GM03348 (cell line): ENCODE results near the gene WWC1.
"Not testable (repeated sequence)": the region's sequence is repeated elsewhere in the genome, so short reads cannot be mapped to it uniquely, and the experiment has no call there.

ENCODE experiments used
- DNase-seq: peaks from one replicate; pipeline ENCODE4 v3.0.0; 2012; ENCODE audit warnings: low spot score

Gene WWC1

DNA sequence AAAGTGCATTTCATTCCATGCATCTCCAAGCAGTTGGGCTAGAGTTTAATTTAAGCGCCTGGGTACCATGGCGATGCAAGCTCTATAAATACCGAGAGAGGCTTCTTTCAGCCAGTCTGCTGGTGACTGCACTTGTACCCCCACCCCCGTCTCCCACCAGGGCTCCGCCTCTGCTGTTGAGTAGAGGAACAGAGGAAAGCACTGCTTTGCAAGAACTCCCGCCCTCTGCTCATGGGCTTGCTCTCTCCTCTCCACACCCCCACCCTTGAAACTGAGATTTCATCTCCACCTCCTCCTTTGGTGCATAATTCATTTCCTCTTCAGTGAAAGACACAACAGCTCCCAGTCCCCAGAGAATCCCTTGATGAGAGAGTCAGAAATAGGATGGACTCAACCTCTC lies 5.1 kb upstream of the WWC1 start:
- no peak for DNase-seq

DNA sequence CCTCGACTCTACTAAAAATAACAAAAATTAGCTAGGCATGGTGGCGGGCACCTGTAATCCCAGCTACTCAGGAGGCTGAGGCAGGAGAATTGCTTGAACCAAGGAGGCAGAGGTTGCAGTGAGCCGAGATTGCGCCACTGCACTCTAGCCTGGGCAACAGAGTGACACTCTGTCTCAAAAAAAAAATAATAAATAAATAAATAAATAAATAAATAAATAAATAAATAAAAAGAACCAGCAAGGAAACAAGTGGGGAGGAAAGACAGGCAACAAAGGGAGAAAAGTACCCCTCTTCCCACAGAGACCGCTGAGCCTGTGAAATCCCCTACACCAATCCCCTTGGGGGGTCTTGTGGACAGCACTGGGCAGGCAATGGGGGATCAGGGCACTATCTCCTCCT lies 4.6 kb upstream of the WWC1 start:
- DNase-seq, result not testable (repeated sequence)

DNA sequence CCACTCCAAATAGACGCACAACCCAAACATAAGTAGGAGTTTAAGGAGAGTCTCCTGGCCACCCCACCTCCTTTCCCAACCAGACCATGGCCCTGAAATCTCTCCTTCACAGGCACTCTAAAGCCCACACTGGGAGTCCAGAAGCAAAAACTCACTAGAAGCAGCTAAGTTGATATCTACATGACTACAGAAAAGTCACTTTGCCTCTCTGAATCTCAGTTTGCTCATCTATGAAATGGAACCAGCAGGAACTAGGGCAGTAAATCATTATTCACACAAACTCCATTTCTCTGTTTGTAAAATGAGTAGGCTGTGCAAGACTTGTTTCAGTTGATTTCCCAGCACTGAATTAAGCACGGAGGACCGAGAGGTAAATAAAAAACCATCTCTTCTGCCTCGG lies 4.1 kb upstream of the WWC1 start:
- DNase-seq, result no peak

DNA sequence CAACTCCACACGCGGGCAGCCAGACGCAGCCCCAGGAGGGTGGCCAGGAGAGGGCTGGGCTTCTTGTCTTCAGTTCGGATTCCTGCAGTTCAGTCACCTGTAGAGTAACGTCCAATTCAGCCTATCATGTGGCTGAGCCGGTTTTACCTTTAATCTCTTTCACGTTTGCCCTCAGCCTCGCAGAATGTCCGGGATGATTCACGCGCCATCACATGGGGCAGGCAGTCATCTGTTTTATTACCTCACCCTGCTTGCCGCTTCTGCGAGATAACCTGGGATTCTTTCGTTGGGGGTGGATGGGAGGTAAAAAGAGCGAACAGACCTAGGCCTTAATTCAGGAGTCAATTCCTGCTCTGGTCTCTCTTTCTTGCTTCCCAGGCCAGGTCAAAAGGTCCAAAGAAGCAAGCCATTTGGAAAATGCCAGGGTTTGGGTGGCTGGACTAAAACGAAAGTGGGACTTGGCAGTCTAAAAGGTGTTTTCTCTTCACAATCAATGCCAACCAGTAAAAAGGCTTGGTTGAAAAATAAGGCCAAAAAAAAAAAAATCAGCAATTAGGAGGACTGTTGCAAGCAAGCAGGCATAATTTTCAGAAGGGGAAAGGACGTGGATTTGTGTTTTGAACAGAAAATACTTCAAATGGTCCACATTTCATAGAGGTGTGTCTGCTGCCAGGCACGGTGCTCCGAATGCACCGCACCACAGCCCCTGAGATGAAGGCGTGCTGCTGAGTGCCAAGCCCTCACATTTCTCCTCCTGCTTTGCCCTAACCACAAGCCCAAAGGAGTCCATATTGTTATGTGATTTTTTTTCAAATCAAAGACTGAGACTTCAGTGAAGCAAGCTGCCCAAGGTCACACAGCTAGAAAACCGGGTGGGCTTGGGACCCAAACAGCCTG lies 2.8 kb upstream of the WWC1 start:
- no peak for DNase-seq

GRCh38 chr5:168290902-168291341 lies 523 bp upstream of the WWC1 start:
- DNase-seq, result no peak

GRCh38 chr5:168291964-168292785 lies 730 bp downstream of the WWC1 start:
- DNase-seq, result peak; percentile 26

GRCh38 chr5:168292786-168293696 lies 1.6 kb downstream of the WWC1 start:
- DNase-seq, result no peak

GRCh38 chr5:168295574-168296201 lies 4.2 kb downstream of the WWC1 start:
- DNase-seq, result peak; percentile 88

- no peak for DNase-seq
These were observed 5.2 kb downstream of the WWC1 start for GRCh38 chr5:168296682-168297081.

DNA sequence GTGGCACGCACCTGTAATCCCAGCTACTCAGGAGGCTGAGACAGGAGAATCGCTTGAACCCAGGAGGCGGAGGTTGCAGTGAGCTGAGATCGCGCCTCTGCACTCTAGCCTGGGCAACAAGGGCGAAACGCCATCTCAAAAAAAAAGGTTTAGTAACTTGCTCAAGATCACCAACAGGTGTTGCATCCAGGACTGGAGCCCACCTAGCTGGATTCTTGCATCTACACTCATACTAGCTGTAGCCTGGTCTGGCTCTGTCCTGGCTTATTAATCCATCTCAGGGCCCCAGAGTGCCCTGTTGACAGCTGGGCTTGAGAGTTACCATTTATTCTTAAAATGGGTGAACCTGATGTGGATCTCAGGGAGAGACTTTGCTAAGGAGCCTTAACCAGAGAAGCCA lies 7.5 kb downstream of the WWC1 start:
- DNase-seq, result no peak

DNA sequence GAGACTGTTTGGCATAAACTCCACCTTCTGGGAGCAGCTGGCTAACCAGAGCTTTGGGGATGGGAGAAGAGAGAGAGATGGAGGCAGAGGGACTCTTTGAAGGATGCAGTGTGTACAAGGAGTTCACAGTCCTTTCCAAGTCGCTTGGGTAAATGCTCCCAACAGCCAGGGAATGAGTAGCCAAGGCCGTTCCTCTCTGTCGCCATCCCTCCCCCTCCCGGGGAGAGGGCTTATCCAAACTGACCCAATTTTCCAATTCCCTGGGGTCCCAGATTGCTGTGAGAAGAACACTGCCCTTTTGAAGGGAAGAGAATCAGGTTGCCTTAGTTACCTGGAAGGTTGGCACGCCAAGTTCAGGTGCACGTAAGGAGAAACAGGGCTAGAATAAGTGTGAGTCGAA lies 7.9 kb downstream of the WWC1 start:
- no peak for DNase-seq

GRCh38 chr5:168300326-168301182 lies 9.1 kb downstream of the WWC1 start:
- no peak for DNase-seq

GRCh38 chr5:168301593-168302390 lies 10.3 kb downstream of the WWC1 start:
- peak; percentile 38 for DNase-seq

DNA sequence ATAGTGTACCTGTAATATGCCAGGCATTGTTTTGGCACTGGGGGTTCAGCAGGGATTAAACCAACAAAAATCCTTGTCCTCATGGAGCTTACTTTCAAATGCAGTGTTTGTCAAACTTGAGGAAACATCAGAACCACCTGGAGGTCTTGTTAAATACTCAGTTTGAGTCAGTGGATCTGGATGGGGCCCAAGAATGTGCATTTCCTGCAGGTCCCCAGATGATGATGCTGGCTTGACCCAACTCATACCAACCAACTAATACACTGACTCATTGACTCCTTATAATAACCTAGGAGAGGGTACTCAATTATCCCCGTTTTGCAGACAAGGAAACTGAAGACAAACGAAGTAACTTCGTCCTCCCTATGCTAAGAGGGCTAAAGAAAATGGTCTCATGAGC lies 11.3 kb downstream of the WWC1 start:
- DNase-seq, result no peak

- no peak for DNase-seq
These were observed 12.1 kb downstream of the WWC1 start for GRCh38 chr5:168303393-168304025.

- no peak for DNase-seq
These were observed 12.9 kb downstream of the WWC1 start for GRCh38 chr5:168304349-168304748.

DNA sequence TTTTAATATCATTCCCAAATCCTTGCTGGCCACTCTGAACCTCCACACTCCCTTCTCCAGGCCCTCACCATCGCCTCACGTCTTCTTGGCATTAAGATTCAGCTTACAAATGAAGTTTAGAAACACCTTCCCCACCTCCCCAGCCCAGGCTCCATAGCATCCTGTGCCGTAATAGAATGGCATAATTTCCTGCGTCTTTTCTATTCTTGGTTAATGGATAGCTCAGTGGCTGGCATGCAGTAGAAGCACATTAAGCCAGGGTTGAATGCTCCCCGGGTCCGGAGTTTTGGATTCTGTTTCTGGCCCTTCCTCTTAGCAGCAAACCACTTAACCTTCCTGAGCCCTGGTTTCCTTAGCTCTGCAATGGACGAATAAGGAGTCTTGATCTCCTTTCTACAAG lies 13.8 kb downstream of the WWC1 start:
- no peak for DNase-seq

- no peak for DNase-seq
These were observed 15.6 kb downstream of the WWC1 start for GRCh38 chr5:168307022-168307421.

GRCh38 chr5:168307925-168308584 lies 16.6 kb downstream of the WWC1 start:
- DNase-seq, result no peak
